OCI-LY3 (cell line): ENCODE data around the gene RRM1.

Source experiments
- H2AFZ ChIP-seq: fragments of 200-600, 300-600 bp; shearing (Covaris generic); 2 replicates; pipeline ENCODE4 v1.6.0; 2014; ENCODE audit warnings: antibody characterized with exemption, low read depth, low read length
- H3K27ac ChIP-seq: fragments of 200-600, 300-600 bp; sonication (generic); 2 replicates; pipeline ENCODE4 v1.5.1; 2014; ENCODE audit warnings: mild to moderate bottlenecking, low read length, moderate library complexity, mixed read lengths
- H3K27me3 ChIP-seq: fragments of 200-600, 300-600 bp; sonication (generic); 2 replicates; pipeline ENCODE4 v1.6.1; 2014; ENCODE audit warnings: low read depth, low read length, mixed read lengths
- H3K36me3 ChIP-seq: fragments of 200-600, 300-600 bp; sonication (generic); replicated peaks from 2 replicates; pipeline ENCODE3; 2014; ENCODE audit warnings: low read depth, low read length, mixed read lengths
- H3K4me1 ChIP-seq: fragments of 300-600, 200-600 bp; sonication (generic); 2 replicates; pipeline ENCODE4 v1.6.1; 2014; ENCODE audit warnings: low read length, mixed read lengths
- H3K4me2 ChIP-seq: fragments of 200-600, 300-600 bp; sonication (generic); 2 replicates; pipeline ENCODE4 v1.6.1; 2014; ENCODE audit warnings: low read length, mixed read lengths
- H3K4me3 ChIP-seq: fragments of 300-600, 200-600 bp; sonication (generic); 2 replicates; pipeline ENCODE4 v1.5.1; 2014; ENCODE audit warnings: antibody characterized with exemption, mild to moderate bottlenecking, low read length, moderate library complexity
- H3K79me2 ChIP-seq: fragments of 300-600, 200-600 bp; shearing (Covaris generic); 2 replicates; pipeline ENCODE4 v1.6.1; 2014; ENCODE audit warnings: mild to moderate bottlenecking, low read length, mixed read lengths
- H3K9ac ChIP-seq: fragments of 300-600, 200-600 bp; shearing (Covaris generic); 2 replicates; pipeline ENCODE4 v1.6.0; 2014; ENCODE audit warnings: mild to moderate bottlenecking, low read length, moderate library complexity
- H3K9me3 ChIP-seq: fragments of 200-600, 300-600 bp; shearing (Covaris generic); 2 replicates; pipeline ENCODE4 v1.6.1; 2014; ENCODE audit warnings: low read length, mixed read lengths; ENCODE audit not compliant: insufficient read depth
- H4K20me1 ChIP-seq: fragments of 200-600, 300-600 bp; sonication (generic); 2 replicates; pipeline ENCODE4 v1.6.1; 2016; ENCODE audit warnings: low read length, mixed read lengths; ENCODE audit not compliant: insufficient read depth
- EZH2phosphoT487 ChIP-seq: fragments of 200-600 bp; shearing (Covaris generic); IDR thresholded peaks from 2 replicates; pipeline ENCODE4 v1.6.1; 2018; ENCODE audit warnings: antibody characterized with exemption, mixed run types, low read depth
- TF ChIP-seq, protein P1 (sequence below): fragments of 200-600, 300-600 bp; sonication (generic); IDR thresholded peaks from 2 replicates; pipeline ENCODE4 v1.5.1; 2014; ENCODE audit warnings: antibody characterized with exemption, low read length, low read depth

The RRM1 gene

GRCh38 chr11:4068962-4069361, 25.6 kb upstream of the RRM1 start:
- no peak overlapping the region for H3K4me2 ChIP-seq

GRCh38 chr11:4071325-4071724, 23.3 kb upstream of the RRM1 start:
- H3K27ac ChIP-seq = no peak overlapping the region
- no peaks in the 10 kb centered on the region for H3K27me3 ChIP-seq
- TF ChIP-seq, protein P1, sequence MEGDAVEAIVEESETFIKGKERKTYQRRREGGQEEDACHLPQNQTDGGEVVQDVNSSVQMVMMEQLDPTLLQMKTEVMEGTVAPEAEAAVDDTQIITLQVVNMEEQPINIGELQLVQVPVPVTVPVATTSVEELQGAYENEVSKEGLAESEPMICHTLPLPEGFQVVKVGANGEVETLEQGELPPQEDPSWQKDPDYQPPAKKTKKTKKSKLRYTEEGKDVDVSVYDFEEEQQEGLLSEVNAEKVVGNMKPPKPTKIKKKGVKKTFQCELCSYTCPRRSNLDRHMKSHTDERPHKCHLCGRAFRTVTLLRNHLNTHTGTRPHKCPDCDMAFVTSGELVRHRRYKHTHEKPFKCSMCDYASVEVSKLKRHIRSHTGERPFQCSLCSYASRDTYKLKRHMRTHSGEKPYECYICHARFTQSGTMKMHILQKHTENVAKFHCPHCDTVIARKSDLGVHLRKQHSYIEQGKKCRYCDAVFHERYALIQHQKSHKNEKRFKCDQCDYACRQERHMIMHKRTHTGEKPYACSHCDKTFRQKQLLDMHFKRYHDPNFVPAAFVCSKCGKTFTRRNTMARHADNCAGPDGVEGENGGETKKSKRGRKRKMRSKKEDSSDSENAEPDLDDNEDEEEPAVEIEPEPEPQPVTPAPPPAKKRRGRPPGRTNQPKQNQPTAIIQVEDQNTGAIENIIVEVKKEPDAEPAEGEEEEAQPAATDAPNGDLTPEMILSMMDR = no peak
- no peak for TF ChIP-seq EZH2phosphoT487

More at GRCh38 chr11:4068962-4069361, 25.6 kb upstream of the RRM1 start:
- H3K27me3 ChIP-seq = no peaks in the 10 kb centered on the region
- no peak overlapping the region for H2AFZ ChIP-seq
- no peaks in the 10 kb centered on the region for H4K20me1 ChIP-seq
- no peak overlapping the region for H3K9ac ChIP-seq
- H3K27ac ChIP-seq = no peak overlapping the region
- no peak overlapping the region for H3K4me3 ChIP-seq
- no peak for TF ChIP-seq EZH2phosphoT487
- TF ChIP-seq, protein P1 = no peak
- peaks cover 11% of the 10 kb centered on the region; the same call in 1 of the 2 replicates for H3K4me1 ChIP-seq
- no peaks in the 10 kb centered on the region for H3K9me3 ChIP-seq
- H3K79me2 ChIP-seq = no peaks in the 10 kb centered on the region
- H3K36me3 ChIP-seq = no peaks in the 10 kb centered on the region

GRCh38 chr11:4071914-4072313, 22.7 kb upstream of the RRM1 start:
- TF ChIP-seq, protein P1 = no peak
- no peak for TF ChIP-seq EZH2phosphoT487
- H3K79me2 ChIP-seq = no peaks in the 10 kb centered on the region
- H3K27ac ChIP-seq = no peak overlapping the region
- H3K27me3 ChIP-seq = no peaks in the 10 kb centered on the region
- H3K4me1 ChIP-seq = 0 out of 2 replicates have a peak, but pooled peaks cover 3% of the 10 kb centered on the region
- no peaks in the 10 kb centered on the region for H3K9me3 ChIP-seq
- H2AFZ ChIP-seq = no peak overlapping the region
- no peak overlapping the region for H3K4me2 ChIP-seq
- no peaks in the 10 kb centered on the region for H4K20me1 ChIP-seq
- H3K9ac ChIP-seq = no peak overlapping the region
- H3K4me3 ChIP-seq = no peak overlapping the region
- no peaks in the 10 kb centered on the region for H3K36me3 ChIP-seq

More at GRCh38 chr11:4071325-4071724, 23.3 kb upstream of the RRM1 start:
- Histone ChIP-seq H2AFZ (no peak overlapping the region), H3K4me1 (0 out of 2 replicates have a peak, but pooled peaks cover 3% of the 10 kb centered on the region), H3K36me3 (no peaks in the 10 kb centered on the region), H3K4me2 (no peak overlapping the region), H3K4me3 (no peak overlapping the region), H3K9me3 (no peaks in the 10 kb centered on the region), H4K20me1 (no peaks in the 10 kb centered on the region), H3K9ac (no peak overlapping the region), H3K79me2 (no peaks in the 10 kb centered on the region)

- Histone ChIP-seq H3K9ac (no peak overlapping the region), H3K4me1 (0 out of 2 replicates have a peak, but pooled peaks cover 3% of the 10 kb centered on the region), H3K4me3 (no peak overlapping the region), H3K79me2 (no peaks in the 10 kb centered on the region), H2AFZ (no peak overlapping the region), H3K36me3 (no peaks in the 10 kb centered on the region), H3K27me3 (no peaks in the 10 kb centered on the region), H3K4me2 (peak overlapping the region; percentile 8; the same call in 1 of the 2 replicates), H3K9me3 (no peaks in the 10 kb centered on the region), H4K20me1 (no peaks in the 10 kb centered on the region), H3K27ac (no peak overlapping the region)
- TF ChIP-seq, protein P1 = peak; percentile 87
- no peak for TF ChIP-seq EZH2phosphoT487
Measured at GRCh38 chr11:4072668-4073285, 21.8 kb upstream of the RRM1 start.
